RCC 7860 (cell line): ENCODE data around the gene NFIB.

Source experiments
- DNase-seq: peaks from one replicate; pipeline ENCODE4 v3.0.0-alpha.2; 2015; ENCODE audit warnings: low spot score
- FAIRE-seq: peaks from 2 replicates; lab custom pipeline; 2012; peaks lifted over from hg19 to GRCh38; lab: Jason Lieb, UNC

The NFIB gene

GRCh38 chr9:14313951-14314423 lies at the start of gene NFIB:
TSS of gene NFIB (minus strand) at chr9:14314141. CDS start at chr9:14313511, 630 bp downstream.
- FAIRE-seq (no peak), DNase-seq (no peak)

- FAIRE-seq (no peak), DNase-seq (no peak)
These were observed 48.2 kb upstream of the NFIB start for GRCh38 chr9:14362175-14362574.

DNA sequence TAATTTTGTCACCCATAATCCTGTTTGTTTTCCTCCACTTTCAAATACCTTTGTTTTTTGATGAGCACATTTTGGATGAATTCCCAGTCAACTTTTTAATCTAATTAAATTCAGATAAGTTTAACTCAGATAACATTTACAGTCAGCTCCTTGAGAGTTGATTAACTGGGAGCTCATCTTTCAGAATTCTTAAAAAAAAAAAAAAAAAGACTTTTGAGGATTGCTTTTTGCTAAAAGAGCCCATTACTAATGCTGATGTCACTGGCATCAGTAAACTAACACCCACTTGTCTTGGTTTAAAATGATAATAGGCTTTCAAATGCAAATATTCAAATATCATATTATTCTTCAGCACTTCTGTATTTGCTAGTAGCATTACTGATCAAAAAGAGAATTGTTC lies 47.1 kb upstream of the NFIB start:
- FAIRE-seq (no peak), DNase-seq (no peak)

DNA sequence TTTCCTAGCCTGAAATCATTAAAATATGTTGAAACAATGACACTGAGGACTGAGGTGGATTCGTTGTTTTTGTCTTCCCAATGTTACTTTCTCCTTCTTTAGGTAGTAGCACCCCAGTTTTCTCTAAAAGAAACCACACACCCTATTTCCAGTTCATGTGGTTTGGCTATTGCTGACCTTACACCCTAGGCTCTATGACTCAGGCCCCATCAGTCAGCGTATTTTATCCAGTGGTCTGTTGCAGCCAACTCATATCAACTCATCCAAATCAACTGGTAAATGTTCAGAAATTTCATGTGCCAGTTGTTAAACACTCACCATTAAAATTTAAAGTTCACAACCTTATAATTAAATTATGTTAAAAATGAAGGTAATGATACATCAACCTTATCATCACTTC lies 44.6 kb upstream of the NFIB start:
- FAIRE-seq, result peak; percentile 51

DNA sequence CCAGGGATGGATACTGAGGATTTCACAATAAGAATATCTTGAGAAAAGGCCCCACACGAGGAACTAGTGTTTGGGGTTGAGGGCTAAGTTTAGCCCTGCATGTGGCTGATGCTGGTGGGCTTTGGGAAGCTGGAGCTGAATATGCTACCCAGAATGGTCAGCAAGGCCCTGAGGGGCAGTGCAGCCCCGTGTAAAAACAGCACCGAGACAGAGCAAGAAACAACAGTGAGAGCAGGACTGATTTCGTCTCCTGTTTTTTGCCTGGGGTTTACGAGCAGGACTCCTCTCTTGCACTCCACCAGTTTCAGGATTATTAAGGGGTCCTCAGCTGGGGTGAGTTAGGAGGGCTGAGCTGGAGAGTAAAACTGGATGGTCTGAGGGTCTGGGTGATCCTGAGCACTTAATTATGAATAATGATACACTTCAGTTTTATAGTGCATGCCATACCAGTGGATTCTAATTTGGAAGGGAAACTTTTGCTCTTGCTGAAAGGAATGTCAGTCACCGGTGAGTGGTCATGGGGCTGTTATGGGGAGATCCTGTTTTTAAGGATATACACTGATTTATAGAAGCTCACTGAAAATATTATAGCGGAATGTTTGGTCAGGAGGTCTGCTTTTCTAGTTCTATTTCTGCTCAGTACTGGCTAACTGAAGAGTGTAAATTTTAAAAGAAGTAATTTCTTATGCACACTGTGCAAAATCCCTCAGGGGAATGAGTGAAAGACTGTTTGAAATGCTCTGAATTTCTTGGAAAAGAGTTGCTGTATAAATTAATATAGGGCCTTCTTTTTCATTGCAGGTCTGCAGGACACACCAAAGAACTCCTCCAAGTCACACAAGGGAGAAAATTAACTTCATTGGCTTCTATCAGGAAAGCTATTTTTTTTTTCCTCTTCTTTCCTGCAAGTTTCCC lies 42.7 kb upstream of the NFIB start:
- DNase-seq (no peak), FAIRE-seq (no peak)

More for the DNA sequence above, 44.6 kb upstream of the NFIB start:
- no peak for DNase-seq

GRCh38 chr9:14354201-14354600 lies 40.3 kb upstream of the NFIB start:
- FAIRE-seq, result no peak
- DNase-seq, result no peak

DNA sequence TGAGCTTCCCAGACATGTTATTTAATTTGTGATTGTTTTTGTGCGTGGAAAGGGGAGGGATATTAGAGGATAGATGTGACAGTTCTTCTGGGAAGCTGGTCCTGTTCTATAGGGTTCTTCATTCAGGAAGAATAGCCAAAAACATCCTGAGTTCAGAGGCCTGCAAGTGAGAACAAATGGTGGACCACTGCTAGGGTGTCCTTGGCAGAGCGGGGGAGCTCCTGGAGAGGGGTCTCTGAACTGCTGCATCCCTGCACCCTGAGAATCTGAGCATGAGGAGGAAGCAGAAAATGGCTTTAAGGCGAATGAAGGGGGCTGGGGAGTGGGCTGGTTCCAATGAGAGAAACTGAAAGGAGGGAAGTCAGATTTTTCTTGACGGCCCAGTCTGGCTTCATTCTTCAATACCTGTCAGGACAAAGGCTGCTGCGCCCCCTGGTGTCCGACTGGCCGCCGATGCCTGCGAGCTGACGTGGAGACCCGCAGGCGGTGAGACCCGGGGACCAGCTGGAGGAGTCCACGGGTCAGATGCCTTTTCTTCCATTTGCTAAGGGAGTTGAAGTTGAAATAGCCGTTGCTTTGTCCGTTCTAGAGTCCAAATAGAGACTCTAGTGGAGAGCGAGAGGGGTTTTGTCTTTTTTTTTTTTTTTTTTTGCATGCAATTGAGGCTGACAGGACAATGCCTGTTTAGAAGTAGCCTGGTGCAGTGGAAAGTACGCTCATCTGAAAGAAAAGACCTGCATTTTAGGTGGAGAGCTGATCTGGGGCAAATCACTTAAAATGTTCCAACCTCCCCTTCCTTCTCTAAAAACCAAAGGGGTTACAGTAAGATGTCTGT lies 39.5 kb upstream of the NFIB start:
- FAIRE-seq (no peak), DNase-seq (peak; percentile 9)

DNA sequence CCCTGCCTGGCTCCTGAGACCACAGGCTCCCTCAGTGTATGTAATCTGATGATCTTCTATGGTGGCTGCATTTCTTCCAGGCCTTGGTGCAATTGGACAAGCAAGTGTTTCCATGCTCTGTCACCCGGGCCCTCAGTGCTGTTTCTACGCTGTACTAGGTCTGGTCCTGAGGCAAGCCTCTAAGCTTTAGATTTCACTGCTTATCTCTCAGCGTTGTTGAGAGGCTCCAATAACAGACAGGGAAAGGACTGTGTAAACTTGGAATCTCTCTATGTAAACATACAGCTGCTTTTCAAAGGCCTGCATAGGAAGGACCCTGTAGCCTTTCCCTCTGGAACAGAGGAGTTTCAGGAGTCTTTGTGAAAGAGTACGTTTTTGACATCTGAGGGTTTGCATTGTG lies 38.6 kb upstream of the NFIB start:
- DNase-seq (no peak), FAIRE-seq (no peak)

GRCh38 chr9:14351221-14351836 lies 37.4 kb upstream of the NFIB start:
- DNase-seq, result no peak
- FAIRE-seq, result no peak

DNA sequence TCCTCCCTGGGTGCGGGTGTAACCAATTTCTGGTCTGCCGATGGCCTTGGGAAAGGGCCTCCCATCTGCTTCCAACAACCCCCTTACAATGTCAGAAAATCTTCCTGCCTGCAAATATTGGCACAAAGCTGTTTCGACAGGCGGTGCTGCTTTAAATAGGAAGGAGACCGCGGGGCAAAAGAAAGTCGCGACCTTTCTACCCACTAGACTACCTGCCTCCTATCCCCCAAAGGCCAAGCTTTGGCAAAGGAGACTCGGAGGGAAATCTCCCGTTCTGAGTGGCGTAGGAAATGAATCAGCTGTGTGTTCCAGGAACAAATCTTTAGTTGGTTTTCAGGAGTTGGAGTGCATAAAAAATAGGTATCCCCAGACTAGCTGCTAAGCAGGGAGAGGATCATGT lies 36.8 kb upstream of the NFIB start:
- FAIRE-seq (no peak), DNase-seq (no peak)

DNA sequence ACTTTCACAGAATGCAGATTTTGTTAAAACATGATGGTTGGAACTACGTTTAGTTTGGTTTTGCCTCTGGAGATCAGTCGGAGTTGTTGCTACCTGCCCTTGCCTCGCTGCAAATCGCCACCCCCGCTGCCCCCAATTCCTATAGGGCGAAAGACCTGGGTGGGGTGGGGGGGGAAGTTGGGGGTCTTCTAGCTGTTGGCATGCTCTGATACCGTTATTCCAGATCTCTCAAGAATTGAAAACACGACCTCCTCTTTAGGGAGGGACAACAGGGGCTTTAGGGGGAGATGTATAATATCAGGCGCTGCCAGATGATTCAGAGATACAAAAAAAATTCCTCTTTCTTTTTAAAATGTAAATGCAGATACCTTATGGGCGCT lies 36.4 kb upstream of the NFIB start:
- FAIRE-seq, result no peak
- no peak for DNase-seq

GRCh38 chr9:14349447-14350348 lies 35.8 kb upstream of the NFIB start:
- DNase-seq (no peak), FAIRE-seq (no peak)

GRCh38 chr9:14349146-14349446 lies 35.2 kb upstream of the NFIB start:
- DNase-seq, result no peak
- no peak for FAIRE-seq

DNA sequence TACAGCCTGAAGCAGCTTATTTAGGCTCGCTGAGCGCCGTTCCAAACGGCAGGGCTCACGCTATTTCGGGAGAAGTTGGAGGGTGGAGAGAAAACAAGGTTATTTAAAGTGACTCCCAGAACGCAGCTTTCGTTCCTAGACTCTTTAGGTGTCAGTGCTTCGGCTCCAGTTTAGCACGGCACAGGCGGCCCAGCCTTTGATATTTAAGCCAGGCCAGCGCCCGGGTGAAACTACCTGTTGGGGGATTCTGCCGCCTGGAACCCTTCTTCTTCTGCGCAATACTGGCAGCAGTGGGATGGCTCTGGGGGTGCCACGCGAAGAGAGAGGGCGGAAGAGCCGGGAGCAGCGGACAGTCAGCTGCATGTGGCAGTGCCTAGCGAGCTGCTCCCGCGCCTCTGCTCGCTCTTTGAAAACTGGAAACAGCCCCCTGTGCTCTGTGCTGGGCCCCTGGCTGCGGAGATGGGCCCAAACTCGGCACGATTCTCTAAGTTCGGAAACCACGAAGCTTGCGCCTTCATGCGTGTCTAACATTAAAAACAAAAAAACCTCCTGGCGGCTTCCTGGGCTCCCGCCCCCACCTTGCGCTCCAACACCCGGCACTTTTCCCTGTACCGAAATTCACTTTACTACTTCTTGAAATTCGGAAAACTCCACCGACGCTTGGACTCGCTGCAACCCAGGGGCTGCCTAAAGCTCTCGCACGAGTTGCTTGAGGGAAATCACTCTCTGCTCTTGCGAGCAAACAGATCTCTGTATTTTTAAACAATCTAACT lies 34.6 kb upstream of the NFIB start:
- FAIRE-seq (no peak), DNase-seq (no peak)

GRCh38 chr9:14348123-14348372 lies 34.1 kb upstream of the NFIB start:
- no peak for FAIRE-seq
- DNase-seq, result no peak

DNA sequence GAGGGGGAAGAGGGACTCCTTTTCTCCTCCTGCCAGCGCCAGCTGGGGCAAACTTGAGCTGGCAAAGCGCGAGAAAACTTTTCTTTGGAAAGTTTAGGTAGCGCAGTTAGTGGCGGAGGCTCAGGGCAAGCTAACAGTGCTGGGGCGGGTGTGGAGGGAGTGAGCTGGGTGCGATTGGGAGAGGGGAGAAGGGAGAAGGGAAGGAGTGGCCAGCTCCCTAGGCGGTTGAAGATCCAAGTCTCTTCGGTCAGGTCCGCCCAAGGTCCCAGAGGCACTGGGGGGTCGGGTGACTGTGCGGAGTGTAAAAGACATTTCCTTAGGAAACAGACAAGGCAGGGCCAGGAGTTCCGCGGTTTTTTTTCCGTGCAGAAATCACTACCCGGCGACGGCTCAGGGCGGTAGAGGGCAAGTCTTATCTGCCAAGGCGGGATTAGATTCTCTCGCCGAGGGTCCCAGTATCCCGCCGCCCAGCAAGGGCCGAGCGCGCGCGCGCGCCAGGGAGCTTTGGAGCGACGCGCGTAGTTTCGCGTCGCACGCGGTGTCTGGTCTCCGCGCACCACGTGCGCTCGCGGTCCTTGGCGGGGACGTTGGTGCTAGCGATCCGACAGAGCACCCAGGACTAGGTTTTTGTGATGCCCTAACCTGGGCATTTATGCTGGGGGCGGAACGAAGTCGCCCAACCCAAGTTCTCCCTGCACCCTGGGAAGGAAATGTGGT lies 33.6 kb upstream of the NFIB start:
- no peak for FAIRE-seq

GRCh38 chr9:14346811-14347405 lies 33.0 kb upstream of the NFIB start:
- no peak for FAIRE-seq
- DNase-seq, result no peak

More for the DNA sequence above, 33.6 kb upstream of the NFIB start:
- DNase-seq, result no peak

- FAIRE-seq, result no peak
- DNase-seq, result no peak
These were observed 32.4 kb upstream of the NFIB start for GRCh38 chr9:14346231-14346791.
